Transverse colon (tissue), 4 donors: ENCODE data around the gene SPTBN5. TPM values are rescaled to one million over a fixed set of nuclear protein-coding genes. Genes with fewer than 3 reads are reported as not detected.

Source experiments
- DNase-seq: peaks from one replicate; pipeline ENCODE4 v3.0.0-alpha.2; 2019
- H3K27ac ChIP-seq, 4 donors: fragments of 200-600 bp; sonication (generic); 2 replicates each; pipeline ENCODE4 v1.5.1; 2016 to 2018; ENCODE audit warnings: inconsistent platforms in 4 of 4
- H3K27me3 ChIP-seq: fragments of 200-600 bp; sonication (generic); 2 replicates; pipeline ENCODE4 v1.5.1; 2017; ENCODE audit warnings: inconsistent platforms
- H3K36me3 ChIP-seq, 4 donors: fragments of 200-600 bp; sonication (generic); 2 replicates each; pipeline ENCODE4 v1.5.1; 2017 to 2019; ENCODE audit warnings: inconsistent platforms in 4 of 4
- H3K4me1 ChIP-seq, 4 donors: fragments of 200-600 bp; sonication (generic); 2 replicates each; pipeline ENCODE4 v1.5.1; 2017 to 2020; ENCODE audit warnings: inconsistent platforms in 4 of 4
- H3K4me3 ChIP-seq, 4 donors: fragments of 200-600 bp; sonication (generic); 1 replicate in 1 of 4; 2 replicates in 3 of 4; pipeline versions ENCODE4 v1.5.1 to v1.6.1; 2017 to 2019; ENCODE audit warnings: inconsistent platforms in 4 of 4
- H3K9me3 ChIP-seq, 2 donors: fragments of 200-600 bp; sonication (generic); 2 replicates each; pipeline ENCODE4 v1.5.1; 2017 to 2019; ENCODE audit warnings: inconsistent platforms in 2 of 2
- EP300 ChIP-seq: sonication (generic); formaldehyde crosslinking; IDR thresholded peaks from one replicate; pipeline ENCODE4 v1.6.1; 2017; ENCODE audit warnings: antibody characterized with exemption, low read depth
- POLR2A ChIP-seq: fragments of 450-650 bp; IDR thresholded peaks from one replicate; pipeline ENCODE4 v1.6.1; 2016; ENCODE audit warnings: antibody characterized with exemption, mild to moderate bottlenecking, moderate library complexity
- POLR2AphosphoS5 ChIP-seq, 3 donors: sonication (generic); formaldehyde crosslinking; IDR thresholded peaks; one replicate each; pipeline ENCODE4 v1.6.1; 2016; ENCODE audit warnings: antibody characterized with exemption in 3 of 3
- WGBS, 2 donors: methylation state at CpG; one replicate each; pipeline ENCODE4 v1.1.5; 2018; ENCODE audit warnings: low coverage in 1 of 2; 5-methylcytosine and 5-hydroxymethylcytosine counted together
- in situ Hi-C, 4 donors: fragments of 200-750 bp; cut with MboI; loops; one replicate each; pipeline versions ENCODE4 v1.15.0 to v1.15.1; 2017; ENCODE audit warnings: low sequenced_read_pairs in 3 of 4, low pct_ligation_motif_present in 1 of 4, low pct_unique_long_range_greater_than_20kb in 1 of 4
- intact Hi-C: fragments of 100-400 bp; cut with DNase I; formaldehyde crosslinking; loops from one replicate; pipeline ENCODE4 v1.15.1; 2023; ENCODE audit warnings: low total_unique reads
- total RNA-seq, 4 donors: library from RNA; depleted of rRNA; stranded (reverse); fragments of >200 nt; gene quantifications; one replicate each; pipeline ENCODE4 v1.1.0, GENCODE V29; 2016
- TF ChIP-seq, protein P1 (sequence below), 5 experiments: fragments of 200-600 bp in 3 of 5; fragments of 450-650 bp in 2 of 5; sonication (generic) in 3 of 5; IDR thresholded peaks; 1 replicate in 2 of 5; 2 replicates in 3 of 5; pipeline ENCODE4 v1.5.1; 2016 to 2017; ENCODE audit warnings: antibody characterized with exemption in 5 of 5, inconsistent platforms in 3 of 5, mild to moderate bottlenecking in 2 of 5, moderate library complexity in 1 of 5

The SPTBN5 gene
- total RNA-seq, 4 donors from 2014 or later: 0.16 to 8.0 (median 1.1) TPM

DNA sequence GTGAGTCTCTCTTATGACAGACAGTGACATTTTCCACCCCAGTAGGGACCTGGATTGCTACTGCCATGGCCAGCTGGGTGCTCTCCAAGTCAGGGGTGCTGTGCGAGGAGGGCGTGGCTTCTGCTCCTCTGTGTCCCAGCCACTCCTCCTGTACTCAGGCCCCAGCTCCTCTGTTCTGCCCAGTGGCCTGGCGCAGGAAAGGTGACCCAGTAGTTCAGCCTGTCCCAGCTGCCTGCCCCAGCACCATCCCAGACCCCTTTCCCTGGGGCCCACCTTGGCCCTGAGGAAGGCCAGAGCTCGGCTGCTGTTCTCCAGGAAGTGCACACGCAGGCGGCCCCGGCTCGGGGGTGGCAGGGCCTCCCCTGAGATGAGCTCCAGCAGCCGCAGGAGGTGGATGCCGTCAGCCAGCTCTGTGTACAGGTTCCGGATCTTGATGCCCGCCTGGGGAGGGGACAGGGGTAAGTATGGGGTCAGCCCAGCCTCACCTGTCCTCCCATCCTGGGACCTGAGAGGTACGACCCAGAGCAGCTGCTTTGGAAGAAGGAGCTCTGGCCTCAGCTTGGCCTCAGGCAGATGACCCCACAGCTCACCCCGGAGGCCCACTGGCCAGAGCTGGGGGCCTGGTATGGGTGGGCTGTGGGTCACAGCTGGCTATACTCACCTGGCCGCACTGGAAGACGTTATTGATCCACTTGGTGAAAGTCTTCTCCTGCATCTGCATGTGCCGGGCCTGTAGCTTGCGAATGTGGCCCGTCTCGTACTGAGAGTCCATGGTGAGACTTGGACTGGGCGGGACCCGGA lies 1.0 kb downstream of the SPTBN5 start:
- Histone ChIP-seq H3K36me3 (no peaks in the 10 kb centered on the region), H3K27ac (no peak overlapping the region), H3K27me3 (no peaks in the 10 kb centered on the region), H3K4me3 (no peak overlapping the region), H3K9me3 (no peaks in the 10 kb centered on the region), H3K4me1 (peaks cover 13 to 25% (median 18%) of the 10 kb centered on the region in 4 donors)
- in situ Hi-C loops: no loop called here
- intact Hi-C loops: no loop called here
- no peak for TF ChIP-seq POLR2A
- TF ChIP-seq, protein P1, sequence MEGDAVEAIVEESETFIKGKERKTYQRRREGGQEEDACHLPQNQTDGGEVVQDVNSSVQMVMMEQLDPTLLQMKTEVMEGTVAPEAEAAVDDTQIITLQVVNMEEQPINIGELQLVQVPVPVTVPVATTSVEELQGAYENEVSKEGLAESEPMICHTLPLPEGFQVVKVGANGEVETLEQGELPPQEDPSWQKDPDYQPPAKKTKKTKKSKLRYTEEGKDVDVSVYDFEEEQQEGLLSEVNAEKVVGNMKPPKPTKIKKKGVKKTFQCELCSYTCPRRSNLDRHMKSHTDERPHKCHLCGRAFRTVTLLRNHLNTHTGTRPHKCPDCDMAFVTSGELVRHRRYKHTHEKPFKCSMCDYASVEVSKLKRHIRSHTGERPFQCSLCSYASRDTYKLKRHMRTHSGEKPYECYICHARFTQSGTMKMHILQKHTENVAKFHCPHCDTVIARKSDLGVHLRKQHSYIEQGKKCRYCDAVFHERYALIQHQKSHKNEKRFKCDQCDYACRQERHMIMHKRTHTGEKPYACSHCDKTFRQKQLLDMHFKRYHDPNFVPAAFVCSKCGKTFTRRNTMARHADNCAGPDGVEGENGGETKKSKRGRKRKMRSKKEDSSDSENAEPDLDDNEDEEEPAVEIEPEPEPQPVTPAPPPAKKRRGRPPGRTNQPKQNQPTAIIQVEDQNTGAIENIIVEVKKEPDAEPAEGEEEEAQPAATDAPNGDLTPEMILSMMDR (IDR thresholded peaks at IDR 0.05): no peak
- TF ChIP-seq EP300: no peak
- TF ChIP-seq POLR2AphosphoS5 (IDR thresholded peaks at IDR 0.05): no peak
- DNase-seq: peak; percentile 70
- WGBS, 2 donors: 25 to 56% methylated on average over 4 to 22 of the region's 22 CpGs

DNA sequence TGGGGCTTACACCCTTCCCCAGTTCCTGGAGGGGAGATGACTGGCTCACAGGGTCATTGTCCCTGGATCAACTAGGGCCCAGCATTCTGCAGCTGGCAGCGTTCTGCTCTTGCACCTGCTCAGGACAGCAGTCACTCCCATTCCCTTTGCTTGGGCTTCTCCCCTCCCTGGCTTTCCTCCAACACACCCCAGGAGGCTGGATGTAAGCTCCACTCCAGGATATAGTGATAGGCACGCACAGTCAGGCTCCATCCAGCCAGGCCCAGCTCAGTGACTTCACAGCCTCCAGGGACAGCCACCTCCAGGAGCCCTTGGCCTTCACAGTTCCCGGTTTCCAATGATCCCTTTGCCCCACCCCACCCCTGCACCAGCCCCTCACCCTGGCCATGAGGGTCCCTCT lies 1.9 kb downstream of the SPTBN5 start:
- peaks cover 13 to 25% (median 18%) of the 10 kb centered on the region in 4 donors for H3K4me1 ChIP-seq
- H3K4me3 ChIP-seq: no peak overlapping the region
- DNase-seq: no peak
- H3K36me3 ChIP-seq: no peaks in the 10 kb centered on the region
- WGBS, 2 donors: 60% methylated on average over 3 of the region's 3 CpGs; no CpG with 5 or more reads in 1 of the 2 donors
- intact Hi-C loops: no loop called here
- no peak overlapping the region for H3K27ac ChIP-seq
- TF ChIP-seq EP300 (no peak), POLR2AphosphoS5 (IDR thresholded peaks at IDR 0.05) (no peak)
- in situ Hi-C loops: no loop called here
- no peaks in the 10 kb centered on the region for H3K27me3 ChIP-seq
- H3K9me3 ChIP-seq: no peaks in the 10 kb centered on the region

DNA sequence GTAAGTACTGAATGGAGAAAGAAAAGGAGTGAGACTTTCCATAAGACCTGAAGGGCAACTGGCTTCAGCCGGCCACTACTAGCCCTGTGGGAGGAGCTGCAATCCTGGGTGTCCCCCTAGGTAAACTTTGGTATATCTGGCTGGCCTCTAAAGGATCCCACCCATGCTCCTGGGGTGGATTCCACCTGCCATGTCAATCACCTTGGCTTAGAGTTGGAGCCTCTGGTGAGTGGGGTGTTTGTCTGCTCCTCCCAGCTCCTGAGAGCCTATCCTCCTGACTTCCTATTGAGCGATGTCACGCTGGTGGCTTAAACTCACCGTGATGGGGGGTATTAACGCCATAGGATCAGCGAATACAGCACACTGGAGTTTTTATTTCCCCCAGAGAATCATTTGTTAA lies 2.6 kb downstream of the SPTBN5 start:
- TF ChIP-seq, protein P1 (IDR thresholded peaks at IDR 0.05): no peak
- TF ChIP-seq EP300: no peak
- TF ChIP-seq POLR2A: no peak
- TF ChIP-seq POLR2AphosphoS5 (IDR thresholded peaks at IDR 0.05): no peak
- in situ Hi-C loops (no loop called here), intact Hi-C loops (no loop called here)
- Histone ChIP-seq H3K4me3 (no peak overlapping the region), H3K36me3 (no peaks in the 10 kb centered on the region), H3K27me3 (no peaks in the 10 kb centered on the region), H3K27ac (no peak overlapping the region), H3K4me1 (peaks cover 13 to 25% (median 18%) of the 10 kb centered on the region in 4 donors), H3K9me3 (no peaks in the 10 kb centered on the region)
- DNase-seq: no peak
- WGBS, 2 donors: 88% methylated on average over 6 of the region's 6 CpGs; no CpG with 5 or more reads in 1 of the 2 donors

DNA sequence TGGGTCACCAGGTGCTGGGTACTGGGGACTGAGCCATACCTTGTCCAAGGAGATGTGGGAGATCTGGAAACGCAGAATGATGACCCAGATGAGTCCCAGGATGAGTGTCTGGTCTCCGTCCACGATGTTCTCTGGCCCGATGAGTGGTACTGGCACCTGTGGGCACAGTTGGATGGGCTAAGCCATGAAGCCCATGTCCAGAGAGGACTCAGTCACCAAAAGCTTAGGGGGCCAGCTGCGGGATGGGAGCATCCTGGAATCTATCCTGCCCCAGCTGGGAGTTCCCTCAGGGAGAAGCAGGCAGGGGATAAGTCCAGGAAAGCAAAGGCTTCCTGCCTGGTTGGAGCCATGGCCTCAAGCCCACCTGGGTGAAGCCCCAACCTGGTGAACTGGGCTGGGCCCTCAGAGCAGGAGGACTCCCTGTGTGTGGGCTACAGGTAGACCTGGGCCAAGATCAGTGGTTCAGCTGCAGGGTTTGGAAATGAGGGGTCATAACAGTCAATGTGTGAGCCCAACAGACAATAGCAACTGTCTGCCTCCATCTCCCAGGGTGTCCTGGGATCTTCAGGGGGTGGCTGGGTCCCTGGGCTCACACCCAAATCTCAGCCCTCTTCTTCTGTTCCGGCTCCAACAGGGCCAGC lies 3.7 kb downstream of the SPTBN5 start:
- in situ Hi-C loops (no loop called here), intact Hi-C loops (no loop called here)
- peaks cover 13 to 25% (median 18%) of the 10 kb centered on the region in 4 donors for H3K4me1 ChIP-seq
- no peak overlapping the region for H3K4me3 ChIP-seq
- no peaks in the 10 kb centered on the region for H3K36me3 ChIP-seq
- H3K27ac ChIP-seq: no peak overlapping the region
- 89% methylated on average over 6 of the region's 6 CpGs; no CpG with 5 or more reads in 1 of the 2 donors for WGBS, 2 donors
- TF ChIP-seq, protein P1 (IDR thresholded peaks at IDR 0.05): no peak
- TF ChIP-seq POLR2A: no peak
- TF ChIP-seq POLR2AphosphoS5 (IDR thresholded peaks at IDR 0.05): no peak
- no peak for TF ChIP-seq EP300
- no peaks in the 10 kb centered on the region for H3K27me3 ChIP-seq
- DNase-seq: no peak
- no peaks in the 10 kb centered on the region for H3K9me3 ChIP-seq
